Activated CD4-positive, alpha-beta T cell treated with anti-CD3 and anti-CD28 coated beads, Interleukin-2, amount 10 ng/mL, durations not matched to agents 7 days and 5 days (primary cell): ENCODE data around the gene PSPH. TPM values are rescaled to one million over a fixed set of nuclear protein-coding genes. Genes with fewer than 3 reads are reported as not detected.
A peak's percentile ranks its signal among the peaks of the same experiment; 100 is the strongest.
"Not testable (repeated sequence)": the region's sequence is repeated elsewhere in the genome, so short reads cannot be mapped to it uniquely, and the experiment has no call there.

Experiments used
- CTCF ChIA-PET: fragments of 350-600 bp; sonication (Branson Sonifier 250); formaldehyde crosslinking; loops from one replicate; lab custom pipeline; 2021; ENCODE audit warnings: antibody characterized with exemption; lab: Charles Lee
- POLR2A ChIA-PET: fragments of 350-600 bp; sonication (Branson Sonifier 250); formaldehyde crosslinking; loops from one replicate; lab custom pipeline; 2021; ENCODE audit warnings: antibody characterized with exemption; lab: Charles Lee
- DNase-seq: peaks from one replicate; pipeline ENCODE4 v3.0.0-alpha.2; 2020
- H3K27ac Mint-ChIP-seq: one replicate; pipeline ENCODE4 v1.8.0; 2021; ENCODE audit warnings: mild to moderate bottlenecking, moderate library complexity, mixed read lengths
- H3K27me3 Mint-ChIP-seq: one replicate; pipeline ENCODE4 v1.8.0; 2021; ENCODE audit warnings: mixed read lengths
- H3K36me3 Mint-ChIP-seq: one replicate; pipeline ENCODE4 v1.8.0; 2021; ENCODE audit warnings: low read depth, mixed read lengths
- H3K4me1 Mint-ChIP-seq: one replicate; pipeline ENCODE4 v1.8.0; 2021; ENCODE audit warnings: mixed read lengths
- H3K4me3 Mint-ChIP-seq: one replicate; pipeline ENCODE4 v1.8.0; 2021; ENCODE audit warnings: mild to moderate bottlenecking, moderate library complexity, mixed read lengths
- H3K9me3 Mint-ChIP-seq: one replicate; pipeline ENCODE4 v1.8.0; 2021; ENCODE audit warnings: mixed read lengths
- total RNA-seq, 2 experiments: library from RNA; stranded (reverse); gene quantifications; one replicate each; pipeline ENCODE4 v1.2.3, GENCODE V29; 2021

PSPH gene
- total RNA-seq, 2 experiments from 2014 or later, result 9.6 to 11.2 TPM

DNA sequence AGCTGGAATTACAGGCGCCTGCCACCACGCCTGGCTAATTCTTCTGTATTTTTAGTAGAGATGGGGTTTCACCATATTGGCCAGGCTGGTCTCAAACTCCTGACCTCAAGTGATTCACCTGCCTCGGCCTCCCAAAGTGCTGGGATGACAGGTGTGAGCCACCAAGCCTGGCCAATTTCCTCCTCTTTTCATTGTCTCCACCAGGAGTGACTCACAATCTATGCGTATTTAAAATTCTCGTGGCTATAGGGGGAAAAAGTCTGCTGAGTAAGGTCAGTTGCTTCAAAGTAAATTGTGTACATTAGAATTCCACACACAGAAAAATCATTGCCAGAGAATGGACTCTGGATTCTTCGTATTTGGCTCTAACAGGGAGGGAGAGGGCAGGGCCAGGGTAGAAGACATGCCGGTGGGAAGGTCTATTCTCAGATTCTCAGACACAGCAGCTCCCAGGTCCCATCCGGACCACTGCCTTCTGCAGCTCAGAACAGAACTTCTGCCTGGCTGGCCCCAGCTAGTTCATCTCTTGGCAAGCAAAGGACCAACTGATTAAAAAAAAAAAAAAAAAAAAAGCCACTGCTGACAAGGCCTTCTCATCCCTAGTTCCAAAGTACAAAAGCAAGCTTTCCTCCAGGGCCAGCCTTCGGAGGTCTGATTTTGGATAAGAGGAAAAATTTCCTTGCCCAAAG is 22.2 kb downstream of the PSPH start:
- Mint-ChIP-seq H3K4me3 (no peak overlapping the region), H3K36me3 (no peaks in the 10 kb centered on the region), H3K27ac (no peak overlapping the region), H3K4me1 (peaks cover 14% of the 10 kb centered on the region), H3K27me3 (no peaks in the 10 kb centered on the region), H3K9me3 (no peaks in the 10 kb centered on the region)
- no peak for DNase-seq
- ChIA-PET CTCF (interaction anchor here (0.8 to 1.8 kb wide), 3 partner anchors 13 to 16 kb away, joined by 3 to 4 read pairs (median 3); no protein-coding TSS in a partner anchor), POLR2A (no interaction called here)

DNA sequence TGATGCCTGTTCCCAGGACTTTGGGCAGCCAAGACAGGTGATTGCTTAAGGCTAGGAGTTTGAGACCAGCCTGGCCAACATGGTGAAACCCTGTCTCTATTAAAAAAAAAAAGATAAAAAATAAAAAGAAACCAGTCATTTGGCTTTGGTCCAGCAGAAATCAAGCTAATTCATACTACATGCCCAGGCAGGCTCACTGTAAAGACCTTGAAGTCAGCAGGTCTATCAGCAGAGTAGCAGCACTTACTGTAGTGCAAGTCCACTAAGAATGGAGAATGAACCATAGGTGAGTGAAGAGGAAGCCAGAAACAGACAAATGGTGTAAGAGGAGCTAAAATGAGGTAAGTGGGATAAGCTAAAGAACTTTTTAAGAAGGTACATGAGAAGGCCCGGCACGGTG is 24.7 kb downstream of the PSPH start:
- POLR2A ChIA-PET, result no interaction called here
- CTCF ChIA-PET, result interaction anchor here (0.6 to 1.3 kb wide), 2 partner anchors 13 to 49 kb away, joined by 3 read pairs; no protein-coding TSS in a partner anchor
- no peaks in the 10 kb centered on the region for H3K27me3 Mint-ChIP-seq

DNA sequence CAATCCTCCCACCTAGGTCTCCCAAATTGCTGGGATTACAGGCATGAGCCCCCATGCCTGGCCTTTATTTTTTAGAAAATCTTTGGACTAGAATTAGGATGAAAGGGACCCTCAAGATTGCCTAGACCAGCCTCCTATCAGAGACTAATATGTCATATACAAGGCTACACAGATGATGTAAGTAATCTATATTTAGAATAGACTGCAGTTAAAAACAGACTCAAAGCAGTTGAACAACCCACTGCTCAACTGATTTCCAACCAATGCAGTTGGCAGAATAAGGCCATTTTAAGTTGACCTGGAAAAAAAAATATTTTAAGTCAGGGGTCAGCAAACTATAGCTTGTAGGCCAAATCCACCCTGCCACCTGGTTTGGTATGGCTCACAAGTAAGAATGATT is 27.7 kb downstream of the PSPH start:
- Mint-ChIP-seq H3K9me3 (no peaks in the 10 kb centered on the region), H3K27me3 (no peaks in the 10 kb centered on the region), H3K4me3 (no peak overlapping the region), H3K36me3 (peaks cover 12% of the 10 kb centered on the region), H3K4me1 (no peaks in the 10 kb centered on the region), H3K27ac (no peak overlapping the region)
- ChIA-PET POLR2A (no interaction called here), CTCF (interaction anchor here (0.5 to 1.4 kb wide), 2 partner anchors 9 to 24 kb away, joined by 3 to 4 read pairs; no protein-coding TSS in a partner anchor)
- no peak for DNase-seq

More for the DNA sequence above, 24.7 kb downstream of the PSPH start:
- no peak overlapping the region for H3K27ac Mint-ChIP-seq
- no peaks in the 10 kb centered on the region for H3K36me3 Mint-ChIP-seq
- no peaks in the 10 kb centered on the region for H3K9me3 Mint-ChIP-seq
- no peak overlapping the region for H3K4me3 Mint-ChIP-seq
- H3K4me1 Mint-ChIP-seq, result no peaks in the 10 kb centered on the region
- DNase-seq, result no peak

DNA sequence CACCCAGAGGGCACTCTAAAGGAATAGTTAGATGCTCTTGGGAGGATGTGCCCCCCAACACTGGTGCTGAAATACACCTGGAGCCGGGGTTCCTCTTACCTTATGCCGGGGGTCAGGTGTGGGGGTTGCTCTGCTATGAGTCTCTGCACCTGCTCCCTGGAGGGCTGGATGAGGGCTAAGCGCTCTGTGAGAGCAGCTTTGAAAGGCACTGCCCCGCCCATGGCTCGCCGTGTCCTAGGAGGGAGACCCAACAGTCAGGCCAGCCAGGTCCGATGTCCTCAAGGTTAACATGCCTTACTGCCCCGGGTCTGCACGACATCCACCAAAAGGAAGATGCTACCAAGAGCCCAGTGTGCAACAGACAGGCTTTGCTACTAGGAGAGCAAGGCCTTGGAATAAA is 31.7 kb downstream of the PSPH start:
- H3K4me1 Mint-ChIP-seq, result no peaks in the 10 kb centered on the region
- peaks cover 13% of the 10 kb centered on the region for H3K36me3 Mint-ChIP-seq
- no peak overlapping the region for H3K27ac Mint-ChIP-seq
- CTCF ChIA-PET, result interaction anchor here (1.0 kb wide), 1 partner anchor 46 kb away, joined by 3 read pairs; no protein-coding TSS in a partner anchor
- H3K27me3 Mint-ChIP-seq, result no peaks in the 10 kb centered on the region
- no peaks in the 10 kb centered on the region for H3K9me3 Mint-ChIP-seq
- DNase-seq, result no peak
- H3K4me3 Mint-ChIP-seq, result no peak overlapping the region
- POLR2A ChIA-PET, result interaction anchor here (1.0 kb wide), 1 partner anchor 46 kb away, joined by 4 read pairs; no protein-coding TSS in a partner anchor

DNA sequence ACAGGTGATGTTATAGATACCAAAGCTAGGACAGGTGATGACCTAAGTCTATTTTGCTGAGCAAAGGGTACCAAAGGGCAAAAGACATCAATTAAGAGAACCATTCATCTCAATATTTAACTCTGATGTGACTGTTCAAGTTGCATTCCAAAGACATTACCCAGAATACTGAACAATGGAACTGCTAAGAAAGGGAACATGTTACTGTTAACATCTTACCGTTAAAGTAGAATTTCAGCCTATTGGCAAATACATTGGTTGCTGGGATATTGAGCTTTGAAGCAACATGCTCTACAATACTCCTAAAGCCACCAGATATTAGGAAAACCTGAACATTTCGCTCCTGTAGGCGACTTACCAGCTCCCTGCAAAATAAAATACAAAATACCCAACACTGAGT is 34.2 kb downstream of the PSPH start:
- CTCF ChIA-PET, result interaction anchor here (1.8 kb wide), 1 partner anchor 46 kb away, joined by 8 read pairs; no protein-coding TSS in a partner anchor
- DNase-seq, POLR2A ChIA-PET, H3K27ac Mint-ChIP-seq, H3K27me3 Mint-ChIP-seq, H3K9me3 Mint-ChIP-seq, H3K4me3 Mint-ChIP-seq, H3K4me1 Mint-ChIP-seq: not testable (repeated sequence)
- H3K36me3 Mint-ChIP-seq, result peaks cover 13% of the 10 kb centered on the region

DNA sequence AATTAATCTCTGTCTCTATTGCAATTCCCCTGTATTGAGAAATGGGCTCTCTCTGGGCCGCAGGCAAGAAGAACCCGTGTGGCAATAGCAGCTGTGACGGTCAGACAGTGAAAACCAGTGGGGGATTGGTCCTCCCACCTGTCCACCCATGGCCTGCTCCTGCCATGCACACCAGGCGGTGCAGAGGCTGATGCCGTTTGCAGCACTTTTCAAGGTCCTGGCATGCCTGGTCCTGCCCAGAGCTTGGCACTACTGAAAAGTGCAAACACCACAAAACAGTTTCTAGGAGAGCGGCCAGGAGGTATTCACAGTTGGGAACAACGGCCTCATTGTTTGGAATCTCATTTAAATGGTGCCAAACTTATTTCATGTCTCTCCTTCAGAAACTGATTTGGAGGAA is 41.5 kb downstream of the PSPH start:
- no peak for DNase-seq
- Mint-ChIP-seq H3K9me3 (no peaks in the 10 kb centered on the region), H3K27me3 (no peaks in the 10 kb centered on the region), H3K4me1 (no peaks in the 10 kb centered on the region), H3K36me3 (no peaks in the 10 kb centered on the region), H3K27ac (no peak overlapping the region), H3K4me3 (no peak overlapping the region)
- ChIA-PET POLR2A (no interaction called here), CTCF (interaction anchor here (0.8 kb wide), 1 partner anchor 82 kb away, joined by 3 read pairs; no protein-coding TSS in a partner anchor)

DNA sequence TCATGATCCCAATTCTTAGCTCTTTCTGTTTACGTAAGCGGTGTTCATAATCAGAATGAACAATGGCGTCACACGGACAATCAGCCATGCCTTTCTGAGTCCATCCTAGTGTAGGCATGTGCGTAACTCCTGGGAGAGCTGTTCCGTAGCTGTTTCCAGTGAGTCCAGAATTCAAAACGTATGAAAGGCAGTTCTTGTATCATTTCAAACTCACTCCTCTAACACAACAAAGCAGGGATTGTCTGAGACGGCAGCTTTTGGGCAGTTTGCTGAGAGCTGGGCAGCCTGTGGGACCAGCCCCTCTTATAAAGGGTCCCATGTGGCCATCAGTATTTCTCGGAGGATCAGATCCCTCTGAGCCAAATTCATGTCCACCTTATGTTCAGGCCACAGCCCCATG is 43.4 kb downstream of the PSPH start:
- Mint-ChIP-seq H3K27ac (no peak overlapping the region), H3K4me1 (no peaks in the 10 kb centered on the region), H3K4me3 (no peak overlapping the region), H3K9me3 (no peaks in the 10 kb centered on the region), H3K27me3 (no peaks in the 10 kb centered on the region), H3K36me3 (no peaks in the 10 kb centered on the region)
- DNase-seq, result no peak
- CTCF ChIA-PET, result interaction anchor here (1.1 to 2.5 kb wide), 3 partner anchors 9 to 102 kb away, joined by 3 to 13 read pairs (median 4); no protein-coding TSS in a partner anchor
- POLR2A ChIA-PET, result no interaction called here

DNA sequence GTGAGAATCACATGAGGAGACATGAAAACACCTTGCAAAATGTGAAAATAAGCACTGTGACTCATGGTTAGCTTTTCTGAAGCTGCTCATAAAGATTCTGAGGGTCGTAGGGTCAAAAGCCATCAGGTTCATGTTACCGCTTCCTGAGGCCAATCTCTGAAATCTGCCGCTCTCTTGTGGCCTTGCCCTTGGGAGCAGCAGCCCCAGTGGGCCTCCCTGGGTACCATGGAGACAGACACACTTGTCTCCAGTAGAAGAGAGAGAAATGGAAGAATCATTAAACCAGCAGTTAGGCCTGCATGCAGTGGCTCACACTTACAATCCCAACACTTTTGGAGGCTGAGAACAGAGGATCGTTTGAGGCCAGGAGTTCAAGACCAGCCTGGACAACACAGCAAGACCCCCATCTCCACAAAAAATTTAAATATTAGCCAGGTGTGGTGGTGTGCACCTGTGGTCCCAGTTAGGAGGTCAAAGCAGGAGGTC is 44.0 kb downstream of the PSPH start:
- ChIA-PET CTCF (interaction anchor here (0.8 to 2.5 kb wide), 3 partner anchors 8 to 67 kb away, joined by 3 to 13 read pairs (median 4); no protein-coding TSS in a partner anchor), POLR2A (no interaction called here)
- Mint-ChIP-seq H3K4me1 (no peaks in the 10 kb centered on the region), H3K27me3 (no peaks in the 10 kb centered on the region), H3K36me3 (no peaks in the 10 kb centered on the region), H3K27ac (peak overlapping the region; percentile 52), H3K4me3 (no peak overlapping the region), H3K9me3 (no peaks in the 10 kb centered on the region)
- DNase-seq, result no peak

DNA sequence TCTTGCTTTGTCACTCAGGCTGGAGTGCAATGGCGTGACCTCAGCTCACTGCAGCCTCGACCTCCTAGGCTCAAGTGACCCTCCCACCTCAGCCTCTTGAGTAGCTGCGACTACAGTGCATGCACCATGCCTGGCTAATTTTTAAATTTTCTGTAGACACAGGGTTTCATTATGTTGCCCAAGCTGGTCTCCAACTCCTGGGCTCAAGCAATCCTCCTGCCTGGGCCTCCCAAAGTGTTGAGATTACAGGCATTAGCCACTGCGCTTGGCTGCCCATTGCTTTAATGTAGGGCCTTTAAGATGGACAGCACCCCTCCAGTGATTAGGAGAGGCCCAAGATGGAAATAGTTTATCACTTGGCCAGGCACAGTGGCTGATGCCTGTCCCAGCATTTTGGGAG is 47.5 kb downstream of the PSPH start:
- CTCF ChIA-PET, result interaction anchor here (0.5 to 1.8 kb wide), 6 partner anchors 18 to 1384 kb away, joined by 3 to 6 read pairs (median 4); partner anchors contain the start of gene CHCHD2
- Mint-ChIP-seq H3K4me1 (peaks cover 5% of the 10 kb centered on the region), H3K27ac (no peak overlapping the region), H3K36me3 (peaks cover 5% of the 10 kb centered on the region), H3K9me3 (no peaks in the 10 kb centered on the region), H3K27me3 (no peaks in the 10 kb centered on the region), H3K4me3 (no peak overlapping the region)
- no peak for DNase-seq
- POLR2A ChIA-PET, result no interaction called here

DNA sequence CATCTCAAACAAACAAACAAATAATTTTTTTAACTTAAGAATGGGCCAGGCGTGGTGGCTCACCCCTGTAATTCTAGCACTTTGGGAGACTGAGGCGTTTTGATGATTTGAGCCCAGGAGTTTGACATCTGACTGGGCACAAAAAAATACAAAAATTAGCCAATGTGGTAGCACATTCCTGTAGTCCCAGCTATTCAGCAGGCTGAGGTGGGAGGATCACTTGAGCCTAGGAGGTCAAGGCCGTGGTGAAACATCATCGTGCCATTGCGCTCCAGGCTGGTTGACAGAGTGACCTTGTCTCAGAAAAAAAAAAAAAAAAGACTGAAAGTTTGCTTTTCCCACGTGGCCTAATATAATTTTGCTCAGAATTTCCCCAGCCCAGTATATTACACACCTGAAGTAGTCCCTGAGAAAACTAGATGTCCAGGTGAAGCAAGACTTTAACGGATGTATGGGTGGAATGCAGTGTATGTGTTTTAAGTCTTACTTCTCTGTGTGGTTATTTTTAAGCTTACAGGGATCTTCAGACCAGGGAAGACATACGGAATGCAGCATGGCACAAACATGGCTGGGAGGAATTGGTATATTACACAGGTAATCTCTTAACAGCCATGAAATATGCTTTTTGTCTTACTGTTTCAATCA is 54.3 kb downstream of the PSPH start:
- Mint-ChIP-seq H3K27ac (no peak overlapping the region), H3K27me3 (no peaks in the 10 kb centered on the region), H3K4me1 (peaks cover 6% of the 10 kb centered on the region), H3K4me3 (no peak overlapping the region), H3K9me3 (no peaks in the 10 kb centered on the region), H3K36me3 (peaks cover 21% of the 10 kb centered on the region)
- ChIA-PET POLR2A (no interaction called here), CTCF (interaction anchor here (1.0 kb wide), 1 partner anchor 73 kb away, joined by 3 read pairs; no protein-coding TSS in a partner anchor)
- DNase-seq, result no peak

DNA sequence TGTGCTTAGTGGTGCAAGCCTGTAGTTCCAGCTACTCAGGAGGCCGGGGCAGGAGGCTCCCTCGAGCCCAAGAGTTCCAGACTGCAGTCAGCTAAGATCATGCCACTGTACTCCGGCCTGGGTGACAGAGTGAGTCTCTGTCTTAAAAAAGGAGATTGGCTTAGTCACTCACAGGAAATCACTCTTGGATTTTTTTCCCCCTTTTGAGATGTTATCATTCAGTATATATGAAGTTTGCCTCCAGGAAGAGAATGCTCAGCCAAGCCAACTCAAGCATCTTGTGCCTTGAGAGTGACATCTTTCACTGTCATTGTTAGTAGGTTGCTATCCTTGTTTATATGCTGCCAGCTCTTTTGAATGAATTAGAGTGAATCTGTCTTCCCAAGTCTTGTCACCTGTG is 58.9 kb downstream of the PSPH start:
- Mint-ChIP-seq H3K36me3 (peaks cover 23% of the 10 kb centered on the region), H3K27ac (no peak overlapping the region), H3K4me1 (peaks cover 1% of the 10 kb centered on the region), H3K4me3 (no peak overlapping the region), H3K9me3 (no peaks in the 10 kb centered on the region), H3K27me3 (no peaks in the 10 kb centered on the region)
- POLR2A ChIA-PET, result no interaction called here
- no peak for DNase-seq
- CTCF ChIA-PET, result no interaction called here

DNA sequence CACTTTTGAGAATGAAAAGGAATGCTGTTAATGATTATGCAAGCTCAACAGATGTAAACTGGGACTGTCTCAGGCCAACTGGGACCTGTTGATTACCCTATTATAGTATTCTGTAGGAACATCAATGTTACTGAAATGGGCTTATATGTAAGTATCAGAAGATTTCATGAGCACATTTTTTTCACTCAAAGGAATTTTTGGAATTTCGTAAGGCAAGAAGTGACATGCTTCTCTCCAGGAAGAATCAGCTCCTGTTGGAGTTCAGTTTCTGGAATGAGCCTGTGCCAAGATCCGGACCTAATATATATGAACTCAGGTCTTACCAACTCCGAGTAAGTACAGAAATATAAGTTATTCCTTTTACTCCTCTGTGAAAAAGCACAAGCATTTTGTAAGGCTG is 67.7 kb downstream of the PSPH start:
- Mint-ChIP-seq H3K4me3 (no peak overlapping the region), H3K27ac (no peak overlapping the region), H3K27me3 (no peaks in the 10 kb centered on the region), H3K4me1 (peaks cover 1% of the 10 kb centered on the region), H3K9me3 (no peaks in the 10 kb centered on the region), H3K36me3 (peaks cover 37% of the 10 kb centered on the region)
- ChIA-PET POLR2A (no interaction called here), CTCF (interaction anchor here (0.8 kb wide), 1 partner anchor 20 kb away, joined by 5 read pairs; no protein-coding TSS in a partner anchor)
- no peak for DNase-seq

DNA sequence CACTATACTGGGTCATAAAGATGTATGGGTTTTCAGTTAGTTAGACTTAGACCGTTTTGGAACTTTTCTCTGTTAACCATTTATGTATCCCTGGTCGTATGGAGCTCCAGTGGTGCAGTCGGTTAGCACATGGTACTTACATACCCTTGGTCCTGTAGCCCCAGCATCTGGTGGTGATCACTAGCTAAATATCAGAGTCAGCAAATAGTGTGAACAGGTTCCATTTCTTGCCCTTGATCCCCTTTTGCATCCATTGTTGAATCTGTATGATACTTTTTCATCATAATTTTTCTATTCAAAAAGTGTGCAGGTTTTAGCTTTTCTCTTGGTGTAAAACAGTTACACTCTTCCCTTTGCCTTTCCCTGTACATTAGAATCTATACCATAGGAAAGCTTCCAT is 71.0 kb downstream of the PSPH start:
- H3K36me3 Mint-ChIP-seq, result peaks cover 39% of the 10 kb centered on the region
- POLR2A ChIA-PET, result no interaction called here

More for the DNA sequence above, 71.0 kb downstream of the PSPH start:
- DNase-seq, result no peak
- no peaks in the 10 kb centered on the region for H3K4me1 Mint-ChIP-seq
- no peak overlapping the region for H3K27ac Mint-ChIP-seq
- H3K9me3 Mint-ChIP-seq, result no peaks in the 10 kb centered on the region
- no peak overlapping the region for H3K4me3 Mint-ChIP-seq
- CTCF ChIA-PET, result interaction anchor here (1.3 kb wide), 1 partner anchor 16 kb away, joined by 6 read pairs; no protein-coding TSS in a partner anchor
- no peaks in the 10 kb centered on the region for H3K27me3 Mint-ChIP-seq
